GM12878 (cell line): ENCODE data around the gene THADA. TPM values are rescaled to one million over a fixed set of nuclear protein-coding genes. Genes with fewer than 3 reads are reported as not detected.

Experiments used
- ATAC-seq: fragments of 200-7000 bp; cut with Tn5 transposase; 3 replicates; pipeline ENCODE4 v1.9.1; 2020; ENCODE audit warnings: mild to moderate bottlenecking, moderate library complexity
- BruUV-seq: library from RNA; stranded (reverse); fragments of 400-500 nt; replicated peaks from 2 replicates; lab custom pipeline; 2021; lab: Mats Ljungman, UMichigan
- CTCF ChIA-PET: fragments of 300-600 bp; sonication (Branson Sonifier 250); formaldehyde crosslinking; extraction: SDS; loops from one replicate; lab custom pipeline; 2021; ENCODE audit warnings: inconsistent platforms; lab: Yijun Ruan, JAX
- POLR2A ChIA-PET: fragments of 350-600 bp; formaldehyde crosslinking; extraction: SDS; loops from one replicate; lab custom pipeline; 2021; ENCODE audit warnings: inconsistent platforms; lab: Charles Lee
- RAD21 ChIA-PET: fragments of 300-600 bp; sonication (Branson Sonifier 250); formaldehyde crosslinking; loops from one replicate; lab custom pipeline; 2023; ENCODE audit warnings: antibody characterized with exemption; ENCODE audit not compliant: unreplicated experiment; lab: Charles Lee
- SMC1A ChIA-PET: fragments of 300-600 bp; sonication (Branson Sonifier 250); formaldehyde crosslinking; loops from one replicate; lab custom pipeline; 2023; ENCODE audit not compliant: unreplicated experiment, uncharacterized antibody; lab: Charles Lee
- DNase-seq: peaks from one replicate; pipeline ENCODE4 v3.0.0-alpha.2; 2011; ENCODE audit warnings: low read depth, low spot score
- FAIRE-seq: peaks from 3 replicates; lab custom pipeline; 2011; peaks lifted over from hg19 to GRCh38; lab: Jason Lieb, UNC
- H2AFZ ChIP-seq: 2 replicates; pipeline ENCODE4 v1.6.0; 2011; ENCODE audit warnings: low read depth, low read length, control low read depth; ENCODE audit not compliant: control insufficient read depth
- H3K27ac ChIP-seq: 2 replicates; pipeline ENCODE4 v1.5.1; 2011; ENCODE audit warnings: control low read depth; ENCODE audit not compliant: control insufficient read depth, insufficient read depth
- H3K27me3 ChIP-seq, 2 experiments: replicated peaks in 1 of 2; 2 replicates each; pipeline versions ENCODE4 v1.6.0 to v1.6.1; 2011; ENCODE audit warnings: low read length in 1 of 2; ENCODE audit not compliant: control insufficient read depth in 2 of 2, insufficient read depth in 2 of 2
- H3K36me3 ChIP-seq, 2 experiments: 2 replicates each; pipeline ENCODE4 v1.5.1; 2011; ENCODE audit warnings: low read length in 1 of 2; ENCODE audit not compliant: control insufficient read depth in 2 of 2, insufficient read depth in 2 of 2
- H3K4me1 ChIP-seq: 2 replicates; pipeline ENCODE4 v1.6.1; 2011; ENCODE audit warnings: mild to moderate bottlenecking, low read length, moderate library complexity, mixed read lengths; ENCODE audit not compliant: control insufficient read depth, insufficient read depth
- H3K4me2 ChIP-seq: 2 replicates; pipeline ENCODE4 v1.6.0; 2011; ENCODE audit warnings: control low read depth; ENCODE audit not compliant: control insufficient read depth, insufficient read depth
- H3K4me3 ChIP-seq: fragments of 200-600 bp; sonication (generic); 2 replicates; pipeline ENCODE4 v1.5.1; 2016
- H3K79me2 ChIP-seq: 2 replicates; pipeline ENCODE4 v1.6.0; 2011; ENCODE audit warnings: low read length; ENCODE audit not compliant: control insufficient read depth, insufficient read depth
- H3K9ac ChIP-seq: 2 replicates; pipeline ENCODE4 v1.8.0; 2011; ENCODE audit warnings: low read length, control low read depth, mixed read lengths; ENCODE audit not compliant: control insufficient read depth, insufficient read depth
- H3K9me3 ChIP-seq: replicated peaks from 3 replicates; pipeline ENCODE4 v1.5.1; 2011; ENCODE audit warnings: mild to moderate bottlenecking, low read length; ENCODE audit not compliant: control insufficient read depth, insufficient read depth
- H4K20me1 ChIP-seq: 2 replicates; pipeline ENCODE4 v1.6.0; 2011; ENCODE audit not compliant: control insufficient read depth, insufficient read depth
- ATF7 ChIP-seq: fragments of 450-650 bp; IDR thresholded peaks from 2 replicates; pipeline ENCODE4 v1.6.1; 2016; ENCODE audit warnings: low read depth, mild to moderate bottlenecking
- BHLHE40 ChIP-seq, 2 experiments: fragments of 450-650 bp in 1 of 2; IDR thresholded peaks; 2 replicates each; pipeline ENCODE4 v1.6.1; 2011 to 2017; ENCODE audit warnings: low read depth in 2 of 2, borderline replicate concordance in 1 of 2, improper control_type of control experiment in 1 of 2, low read length in 1 of 2, mild to moderate bottlenecking in 1 of 2
- CEBPB ChIP-seq, 2 experiments: fragments of 150-350 bp in 1 of 2; IDR thresholded peaks; 2 replicates each; pipeline ENCODE4 v1.6.1; 2012 to 2014; ENCODE audit warnings: low read depth in 2 of 2, low read length in 2 of 2, borderline replicate concordance in 1 of 2, inconsistent platforms in 1 of 2
- EED ChIP-seq: sonication (generic); IDR thresholded peaks from 2 replicates; pipeline ENCODE4 v1.6.1; 2016; ENCODE audit warnings: antibody characterized with exemption, low read depth
- EGR1 ChIP-seq, 2 experiments: IDR thresholded peaks; 1 replicate in 1 of 2; 2 replicates in 1 of 2; pipeline ENCODE4 v1.6.1; 2011 to 2012; ENCODE audit warnings: low read depth in 2 of 2, low read length in 2 of 2, borderline replicate concordance in 1 of 2, mild to moderate bottlenecking in 1 of 2, moderate library complexity in 1 of 2
- EP300 ChIP-seq, 2 experiments: fragments of 150-350 bp in 1 of 2; IDR thresholded peaks; 2 replicates each; pipeline ENCODE4 v1.6.1; 2011 to 2012; ENCODE audit warnings: low read depth in 2 of 2, low read length in 2 of 2, borderline replicate concordance in 1 of 2, improper control_type of control experiment in 1 of 2, inconsistent platforms in 1 of 2; ENCODE audit not compliant: control insufficient read depth in 1 of 2
- HDGF ChIP-seq: fragments of 450-650 bp; IDR thresholded peaks from 2 replicates; pipeline ENCODE4 v1.6.1; 2016; ENCODE audit warnings: antibody characterized with exemption
- MXI1 ChIP-seq: fragments of 150-350 bp; IDR thresholded peaks from 2 replicates; pipeline ENCODE4 v1.6.1; 2011; ENCODE audit warnings: low read depth, mild to moderate bottlenecking, inconsistent platforms, low read length, improper control_type of control experiment
- SIX5 ChIP-seq: IDR thresholded peaks from 2 replicates; pipeline ENCODE4 v1.6.1; 2011; ENCODE audit warnings: mild to moderate bottlenecking, low read depth, low read length, moderate library complexity; ENCODE audit not compliant: severe bottlenecking
- SUPT20H ChIP-seq: IDR thresholded peaks from 2 replicates; pipeline ENCODE4 v1.6.1; 2011; ENCODE audit warnings: low read depth, mild to moderate bottlenecking, low read length, moderate library complexity, borderline replicate concordance; ENCODE audit not compliant: control insufficient read depth
- YY1 ChIP-seq: IDR thresholded peaks from 2 replicates; pipeline ENCODE4 v1.6.1; 2011; ENCODE audit warnings: low read depth, mild to moderate bottlenecking, low read length
- WGBS: methylation state at CpG from one replicate; pipeline ENCODE4 v1.1.6; 2016; ENCODE audit warnings: low lambda C conversion rate; ENCODE audit not compliant: insufficient replicate concordance, insufficient coverage; ENCODE audit errors: missing lambda C conversion rate; 5-methylcytosine and 5-hydroxymethylcytosine counted together
- in situ Hi-C: fragments of 300-500 bp; cut with MboI; formaldehyde crosslinking; loops from 9 replicates; pipeline ENCODE4 v1.14.3; 2018; ENCODE audit warnings: mixed read lengths
- intact Hi-C: fragments of 100-400 bp; cut with micrococcal nuclease; formaldehyde crosslinking; loops from one replicate; pipeline ENCODE4 v1.14.2; 2022; ENCODE audit not compliant: unreplicated experiment
- polyA plus RNA-seq, 11 experiments: library from polyadenylated mRNA; depleted of rRNA in 4 of 11; unstranded in 6 of 11; stranded (reverse) in 5 of 11; fragments of >200 nt; fragmentation: Nextera tagmentation in 4 of 11; fragmentation: Illumina TruSeq in 1 of 11; extraction: Ambion mirVana in 4 of 11; extraction: Trizol in 1 of 11; gene quantifications; 1 replicate in 1 of 11; 2 replicates in 10 of 11; pipeline versions ENCODE4 v1.2.1 to v1.2.3, GENCODE V29; 2011 to 2016; ENCODE audit warnings: inconsistent platforms in 2 of 11, missing spikeins in 2 of 11, low read depth in 1 of 11
- total RNA-seq, 4 experiments: library from RNA; depleted of rRNA in 3 of 4; stranded (reverse); fragments of >200 nt in 3 of 4; fragmentation: Illumina TruSeq in 1 of 4; extraction: Trizol in 1 of 4; gene quantifications; 2 replicates each; pipeline versions ENCODE4 v1.2.1 to v1.2.3, GENCODE V29; 2013 to 2021
- TF ChIP-seq, protein P1 (sequence below): fragments of 450-650 bp; IDR thresholded peaks from 2 replicates; pipeline ENCODE4 v1.6.1; 2016; ENCODE audit warnings: mild to moderate bottlenecking
- TF ChIP-seq, protein P2 (sequence below): IDR thresholded peaks from 2 replicates; pipeline ENCODE4 v1.6.1; 2011; ENCODE audit warnings: low read depth, low read length, improper control_type of control experiment, borderline replicate concordance
- TF ChIP-seq, protein P3 (sequence below): fragments of 450-650 bp; formaldehyde crosslinking; IDR thresholded peaks from 2 replicates; pipeline ENCODE4 v1.4.0; 2022; ENCODE audit warnings: mild to moderate bottlenecking, moderate library complexity

The THADA gene
- total and polyA plus RNA-seq, 10 of the 15 experiments (the other 5 are each of a cell fraction or from before 2014, with no cell fraction given): 14.6 to 33.2 (median 23.2) TPM

DNA sequence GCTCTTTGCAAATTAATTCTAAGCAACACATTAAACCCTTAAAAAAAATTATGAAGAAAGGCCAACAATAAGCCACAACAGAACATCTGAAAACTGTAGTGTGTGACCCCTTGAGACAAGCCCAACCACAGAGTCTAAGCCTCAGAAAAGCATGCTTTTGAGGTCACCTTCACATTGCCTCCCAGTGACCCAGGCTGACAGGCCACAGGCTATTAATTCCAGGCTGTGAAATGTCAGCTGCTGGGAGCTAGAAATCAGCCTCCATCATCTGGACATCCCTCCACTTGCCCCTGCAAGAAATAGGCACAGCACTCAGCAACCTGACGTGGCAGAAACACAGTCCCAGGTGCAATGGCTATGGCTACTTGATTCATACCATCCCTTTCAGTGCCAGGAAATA, 190.0 kb downstream of the THADA start (continued):
- TF ChIP-seq ATF7 (0 out of 2 replicates have a peak, but pooled peaks have one; percentile 31), BHLHE40 (IDR thresholded peaks at IDR 0.05; ENCODE audit: borderline replicate concordance in 1 of 2, low read depth in 2 of 2, low read length in 1 of 2) (peak; percentile 62 to 63; a peak in 3 of 4 replicates)
- TF ChIP-seq, protein P1, sequence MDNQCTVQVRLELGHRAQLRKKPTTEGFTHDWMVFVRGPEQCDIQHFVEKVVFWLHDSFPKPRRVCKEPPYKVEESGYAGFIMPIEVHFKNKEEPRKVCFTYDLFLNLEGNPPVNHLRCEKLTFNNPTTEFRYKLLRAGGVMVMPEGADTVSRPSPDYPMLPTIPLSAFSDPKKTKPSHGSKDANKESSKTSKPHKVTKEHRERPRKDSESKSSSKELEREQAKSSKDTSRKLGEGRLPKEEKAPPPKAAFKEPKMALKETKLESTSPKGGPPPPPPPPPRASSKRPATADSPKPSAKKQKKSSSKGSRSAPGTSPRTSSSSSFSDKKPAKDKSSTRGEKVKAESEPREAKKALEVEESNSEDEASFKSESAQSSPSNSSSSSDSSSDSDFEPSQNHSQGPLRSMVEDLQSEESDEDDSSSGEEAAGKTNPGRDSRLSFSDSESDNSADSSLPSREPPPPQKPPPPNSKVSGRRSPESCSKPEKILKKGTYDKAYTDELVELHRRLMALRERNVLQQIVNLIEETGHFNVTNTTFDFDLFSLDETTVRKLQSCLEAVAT: 0 out of 2 replicates have a peak, but pooled peaks have one; percentile 51

DNA sequence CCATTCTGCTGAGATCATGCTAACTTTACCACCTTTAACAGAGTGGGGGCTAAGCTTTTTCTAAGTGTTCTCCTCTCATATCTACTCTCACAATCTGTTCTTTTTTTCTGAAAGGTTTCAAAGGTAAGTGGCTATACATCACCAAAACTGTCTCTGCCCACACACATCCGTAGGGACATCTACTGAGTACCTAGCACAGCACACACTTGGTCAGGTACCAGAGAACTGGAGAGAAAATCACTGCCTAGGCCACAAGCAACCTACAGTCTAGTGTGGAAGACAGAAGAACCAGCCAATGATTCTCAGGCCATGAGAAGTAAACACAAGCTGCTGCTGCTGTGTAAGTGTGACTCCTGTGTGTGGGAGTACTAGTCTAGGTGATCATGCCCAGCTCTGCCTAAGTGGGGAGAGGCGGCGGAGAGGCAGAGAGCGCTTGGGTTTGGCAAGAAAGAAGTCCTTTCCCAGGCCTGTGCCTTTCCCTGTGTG, 193.3 kb downstream of the THADA start:
- H3K4me1 ChIP-seq: peaks cover 64% of the 10 kb centered on the region
- RAD21 ChIA-PET: interaction anchor here (1.0 to 13.1 kb wide), 27 partner anchors 8 to 180 kb away, joined by 3 to 360 read pairs (median 5); partner anchors contain the start of gene ZFP36L2
- no peak for FAIRE-seq
- TF ChIP-seq SUPT20H (no peak), SIX5 (no peak), YY1 (peak; percentile 45; the same call in 1 of the 2 replicates), MXI1 (0 out of 2 replicates have a peak, but pooled peaks have one; percentile 54), EP300 (IDR thresholded peaks at IDR 0.05; ENCODE audit: borderline replicate concordance in 1 of 2, control insufficient read depth in 1 of 2, low read depth in 2 of 2, low read length in 2 of 2) (peak in 1 of 2 experiments; percentile 22; a peak in 1 of 4 replicates), HDGF (no peak), EGR1 (IDR thresholded peaks at IDR 0.05; ENCODE audit: borderline replicate concordance in 1 of 2, low read depth in 2 of 2, low read length in 2 of 2) (0 out of 3 replicates have a peak, but pooled peaks of 1 of the 2 experiments have one; percentile 22), EED (peak; percentile 4; the same call in 1 of the 2 replicates), CEBPB (IDR thresholded peaks at IDR 0.05; ENCODE audit: borderline replicate concordance in 1 of 2, low read depth in 2 of 2, low read length in 2 of 2) (0 out of 4 replicates have a peak, but pooled peaks of 1 of the 2 experiments have one; percentile 41)
- TF ChIP-seq, protein P2, sequence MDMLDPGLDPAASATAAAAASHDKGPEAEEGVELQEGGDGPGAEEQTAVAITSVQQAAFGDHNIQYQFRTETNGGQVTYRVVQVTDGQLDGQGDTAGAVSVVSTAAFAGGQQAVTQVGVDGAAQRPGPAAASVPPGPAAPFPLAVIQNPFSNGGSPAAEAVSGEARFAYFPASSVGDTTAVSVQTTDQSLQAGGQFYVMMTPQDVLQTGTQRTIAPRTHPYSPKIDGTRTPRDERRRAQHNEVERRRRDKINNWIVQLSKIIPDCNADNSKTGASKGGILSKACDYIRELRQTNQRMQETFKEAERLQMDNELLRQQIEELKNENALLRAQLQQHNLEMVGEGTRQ: no peak
- TF ChIP-seq, protein P3, sequence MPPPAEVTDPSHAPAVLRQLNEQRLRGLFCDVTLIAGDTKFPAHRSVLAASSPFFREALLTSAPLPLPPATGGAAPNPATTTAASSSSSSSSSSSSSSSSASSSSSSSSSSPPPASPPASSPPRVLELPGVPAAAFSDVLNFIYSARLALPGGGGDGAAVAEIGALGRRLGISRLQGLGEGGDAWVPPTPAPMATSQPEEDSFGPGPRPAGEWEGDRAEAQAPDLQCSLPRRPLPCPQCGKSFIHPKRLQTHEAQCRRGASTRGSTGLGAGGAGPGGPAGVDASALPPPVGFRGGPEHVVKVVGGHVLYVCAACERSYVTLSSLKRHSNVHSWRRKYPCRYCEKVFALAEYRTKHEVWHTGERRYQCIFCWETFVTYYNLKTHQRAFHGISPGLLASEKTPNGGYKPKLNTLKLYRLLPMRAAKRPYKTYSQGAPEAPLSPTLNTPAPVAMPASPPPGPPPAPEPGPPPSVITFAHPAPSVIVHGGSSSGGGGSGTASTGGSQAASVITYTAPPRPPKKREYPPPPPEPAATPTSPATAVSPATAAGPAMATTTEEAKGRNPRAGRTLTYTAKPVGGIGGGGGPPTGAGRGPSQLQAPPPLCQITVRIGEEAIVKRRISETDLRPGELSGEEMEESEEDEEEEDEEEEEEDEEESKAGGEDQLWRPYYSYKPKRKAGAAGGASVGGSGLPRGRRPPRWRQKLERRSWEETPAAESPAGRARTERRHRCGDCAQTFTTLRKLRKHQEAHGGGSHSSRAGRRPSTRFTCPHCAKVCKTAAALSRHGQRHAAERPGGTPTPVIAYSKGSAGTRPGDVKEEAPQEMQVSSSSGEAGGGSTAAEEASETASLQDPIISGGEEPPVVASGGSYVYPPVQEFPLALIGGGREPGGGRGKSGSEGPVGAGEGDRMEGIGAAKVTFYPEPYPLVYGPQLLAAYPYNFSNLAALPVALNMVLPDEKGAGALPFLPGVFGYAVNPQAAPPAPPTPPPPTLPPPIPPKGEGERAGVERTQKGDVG: 0 out of 2 replicates have a peak, but pooled peaks have one; percentile 57

More for the DNA sequence above, 193.3 kb downstream of the THADA start:
- SMC1A ChIA-PET: interaction anchor here (0.8 to 15.0 kb wide), 27 partner anchors 12 to 428 kb away, joined by 3 to 378 read pairs (median 4); partner anchors contain the start of gene ZFP36L2
- no peaks in the 10 kb centered on the region for H3K36me3 ChIP-seq
- DNase-seq (peak; percentile 79), ATAC-seq (peak; percentile 73)
- CTCF ChIA-PET: interaction anchor here (0.7 to 9.1 kb wide), 12 partner anchors 13 to 182 kb away, joined by 3 to 112 read pairs (median 6); partner anchors contain the start of gene ZFP36L2
- H2AFZ ChIP-seq: no peak overlapping the region
- peak overlapping the region; percentile 78 for H3K9ac ChIP-seq
- in situ Hi-C loops: loop anchor here (5.0 kb wide), 1 partner anchor 80 kb away; no protein-coding TSS in a partner anchor
- no peaks in the 10 kb centered on the region for H3K79me2 ChIP-seq
- H3K4me2 ChIP-seq: peak overlapping the region; percentile 75
- H3K4me3 ChIP-seq: peak overlapping the region; percentile 40
- H3K27ac ChIP-seq: peak overlapping the region; percentile 97
- H4K20me1 ChIP-seq: no peaks in the 10 kb centered on the region
- intact Hi-C loops: loop anchor here (1.0 to 10.0 kb wide), 7 partner anchors 15 to 428 kb away; partner anchors contain the start of gene ZFP36L2
- WGBS: 39% methylated on average over 4 of the region's 4 CpGs
- POLR2A ChIA-PET: interaction anchor here (0.7 to 11.4 kb wide), 12 partner anchors 8 to 183 kb away, joined by 3 to 185 read pairs (median 5); no protein-coding TSS in a partner anchor
- BruUV-seq: TSS peak; percentile 98
- no peaks in the 10 kb centered on the region for H3K27me3 ChIP-seq
- H3K9me3 ChIP-seq: no peaks in the 10 kb centered on the region
